Mucosa of descending colon (tissue), 3 donors: ENCODE data around the gene ZNF878. TPM values are rescaled to one million over a fixed set of nuclear protein-coding genes. Genes with fewer than 3 reads are reported as not detected.

ENCODE experiments used
- ATAC-seq: fragments of 200-7000 bp; cut with Tn5 transposase; one replicate; pipeline ENCODE4 v1.9.1; 2020; ENCODE audit warnings: mild to moderate bottlenecking, moderate library complexity
- DNase-seq, 3 donors: peaks; one replicate each; pipeline ENCODE4 v3.0.0-alpha.2; 2020
- H3K36me3 ChIP-seq: fragments of 200-600 bp; one replicate; pipeline ENCODE4 v1.8.0; 2021; ENCODE audit warnings: low read depth, mild to moderate bottlenecking
- H3K4me1 ChIP-seq: fragments of 200-600 bp; one replicate; pipeline ENCODE4 v1.8.0; 2021; ENCODE audit warnings: low read depth, mild to moderate bottlenecking
- H3K4me3 ChIP-seq: fragments of 200-600 bp; one replicate; pipeline ENCODE4 v1.8.0; 2021; ENCODE audit warnings: mild to moderate bottlenecking
- H3K9me3 ChIP-seq: fragments of 200-600 bp; one replicate; pipeline ENCODE4 v1.8.0; 2021; ENCODE audit warnings: mild to moderate bottlenecking
- CTCF ChIP-seq: fragments of 200-600 bp; IDR thresholded peaks from one replicate; pipeline ENCODE4 v1.8.0; 2022; ENCODE audit warnings: antibody characterized with exemption, mild to moderate bottlenecking
- intact Hi-C, 2 donors: fragments of 100-400 bp; cut with DNase I in 1 of 2; cut with micrococcal nuclease in 1 of 2; formaldehyde crosslinking; loops; one replicate each; pipeline versions ENCODE4 v1.11.0 to v1.11.1; 2022; cut with DNase I, micrococcal nuclease
- total RNA-seq, 3 donors: library from RNA; stranded (reverse); fragmentation: NEBNext Ultra II Directional in 2 of 3; extraction: Animal tissue kit (Norgen Biotek cat#: 25700) in 2 of 3; gene quantifications; one replicate each; pipeline versions ENCODE4 v1.2.1 to v1.2.4, GENCODE V29; 2021 to 2023
- donor health status: DM: no; HTN: no; CAD: no; lungs with moderate emphysema.
- donor health status: DM: no; HTN: no; CAD: no.
- donor health status: DM: no; HTN: yes; CAD: no.

ZNF878 gene
- total RNA-seq, 3 donors from 2014 or later = 0.19 to 0.26 (median 0.22) TPM

- DNase-seq = no peak
- Histone ChIP-seq H3K4me1 (no peaks in the 10 kb centered on the region), H3K9me3 (peaks cover 100% of the 10 kb centered on the region), H3K36me3 (peaks cover 28% of the 10 kb centered on the region), H3K4me3 (no peak overlapping the region)
- ATAC-seq = no peak
- intact Hi-C loops = no loop called here
- TF ChIP-seq CTCF = no peak
Observed at GRCh38 chr19:12075538-12076139, 22.9 kb upstream of the ZNF878 start.

- peak; percentile 97 to 99 (median 99) for DNase-seq
- ATAC-seq = peak; percentile 99
- Histone ChIP-seq H3K9me3 (peaks cover 34% of the 10 kb centered on the region), H3K36me3 (no peaks in the 10 kb centered on the region), H3K4me1 (peaks cover 7% of the 10 kb centered on the region), H3K4me3 (peak within 1 kb of the TSS; percentile 69)
- intact Hi-C loops = no loop called here
- TF ChIP-seq CTCF = no peak
Observed at GRCh38 chr19:12064590-12065538, 12.1 kb upstream of the ZNF878 start, which contains the start of gene ZNF844. TSS of gene ZNF844 (plus strand) at chr19:12064731. CDS start at chr19:12064874, 143 bp downstream.

GRCh38 chr19:12055784-12056183 lies 3.0 kb upstream of the ZNF878 start:
- intact Hi-C loops = loop anchor here (10.0 kb wide), 1 partner anchor 89 kb away; the partner anchor contains the start of gene ZNF20 (in 2 of the 2)
- DNase-seq (no peak), ATAC-seq (no peak)
- TF ChIP-seq CTCF = no peak
- Histone ChIP-seq H3K4me1 (peaks cover 15% of the 10 kb centered on the region), H3K9me3 (no peaks in the 10 kb centered on the region), H3K36me3 (no peaks in the 10 kb centered on the region), H3K4me3 (no peak overlapping the region)

- intact Hi-C loops = loop anchor here (10.0 kb wide), 1 partner anchor 93 kb away; the partner anchor contains the start of gene ZNF20 (in 2 of the 2)
- Histone ChIP-seq H3K4me1 (peaks cover 8% of the 10 kb centered on the region), H3K9me3 (no peaks in the 10 kb centered on the region), H3K36me3 (no peaks in the 10 kb centered on the region), H3K4me3 (peak overlapping the region; percentile 32)
- no peak for TF ChIP-seq CTCF
- ATAC-seq (peak; percentile 7), DNase-seq (no peak)
Observed at GRCh38 chr19:12052091-12052496, 667 bp downstream of the ZNF878 start.

GRCh38 chr19:12047868-12048267 lies 4.9 kb downstream of the ZNF878 start:
- Histone ChIP-seq H3K4me1 (peaks cover 8% of the 10 kb centered on the region), H3K9me3 (peaks cover 32% of the 10 kb centered on the region), H3K4me3 (no peak overlapping the region), H3K36me3 (no peaks in the 10 kb centered on the region)
- intact Hi-C loops = no loop called here
- DNase-seq (no peak), ATAC-seq (no peak)
- TF ChIP-seq CTCF = no peak
